AG09309 (cell line): Measurements from ENCODE around the gene GXYLT2.
"Not testable (repeated sequence)": the region's sequence is repeated elsewhere in the genome, so short reads cannot be mapped to it uniquely, and the experiment has no call there.

ENCODE experiments used
- DNase-seq: peaks from one replicate; pipeline ENCODE4 v3.0.0-alpha.2; 2010; ENCODE audit warnings: low read depth
- H3K4me3 ChIP-seq: 2 replicates; pipeline ENCODE4 v1.5.1; 2011; ENCODE audit warnings: mild to moderate bottlenecking, low read depth, low read length, moderate library complexity; ENCODE audit not compliant: control insufficient read depth
- TF ChIP-seq, protein P1 (sequence below): IDR thresholded peaks from 2 replicates; pipeline ENCODE4 v1.5.1; 2011; ENCODE audit warnings: mild to moderate bottlenecking, low read depth, low read length, inconsistent platforms; ENCODE audit not compliant: insufficient read depth, control insufficient read depth; ENCODE audit errors: missing control alignments

Gene GXYLT2

DNA sequence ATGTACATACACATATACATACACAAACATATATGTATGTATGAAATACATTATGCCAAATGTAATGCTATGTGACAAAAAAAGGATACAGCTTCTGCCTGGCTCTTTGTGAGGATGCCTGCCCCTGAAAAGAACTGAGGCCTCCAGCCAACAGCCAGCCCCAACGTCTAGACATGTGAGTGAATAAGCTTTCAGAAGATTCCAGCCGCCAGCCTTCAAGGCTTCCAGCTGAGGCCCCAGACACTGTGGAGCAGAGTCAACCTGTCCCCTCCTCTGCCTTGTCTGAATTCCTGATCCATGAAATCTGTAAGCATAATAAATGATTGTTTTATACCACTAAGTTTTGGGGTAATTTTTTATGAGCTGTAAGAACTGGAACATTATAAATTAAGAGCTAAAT, 24.7 kb downstream of the GXYLT2 start:
- TF ChIP-seq, protein P1, sequence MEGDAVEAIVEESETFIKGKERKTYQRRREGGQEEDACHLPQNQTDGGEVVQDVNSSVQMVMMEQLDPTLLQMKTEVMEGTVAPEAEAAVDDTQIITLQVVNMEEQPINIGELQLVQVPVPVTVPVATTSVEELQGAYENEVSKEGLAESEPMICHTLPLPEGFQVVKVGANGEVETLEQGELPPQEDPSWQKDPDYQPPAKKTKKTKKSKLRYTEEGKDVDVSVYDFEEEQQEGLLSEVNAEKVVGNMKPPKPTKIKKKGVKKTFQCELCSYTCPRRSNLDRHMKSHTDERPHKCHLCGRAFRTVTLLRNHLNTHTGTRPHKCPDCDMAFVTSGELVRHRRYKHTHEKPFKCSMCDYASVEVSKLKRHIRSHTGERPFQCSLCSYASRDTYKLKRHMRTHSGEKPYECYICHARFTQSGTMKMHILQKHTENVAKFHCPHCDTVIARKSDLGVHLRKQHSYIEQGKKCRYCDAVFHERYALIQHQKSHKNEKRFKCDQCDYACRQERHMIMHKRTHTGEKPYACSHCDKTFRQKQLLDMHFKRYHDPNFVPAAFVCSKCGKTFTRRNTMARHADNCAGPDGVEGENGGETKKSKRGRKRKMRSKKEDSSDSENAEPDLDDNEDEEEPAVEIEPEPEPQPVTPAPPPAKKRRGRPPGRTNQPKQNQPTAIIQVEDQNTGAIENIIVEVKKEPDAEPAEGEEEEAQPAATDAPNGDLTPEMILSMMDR = no peak
- no peak overlapping the region for H3K4me3 ChIP-seq
- no peak for DNase-seq

DNA sequence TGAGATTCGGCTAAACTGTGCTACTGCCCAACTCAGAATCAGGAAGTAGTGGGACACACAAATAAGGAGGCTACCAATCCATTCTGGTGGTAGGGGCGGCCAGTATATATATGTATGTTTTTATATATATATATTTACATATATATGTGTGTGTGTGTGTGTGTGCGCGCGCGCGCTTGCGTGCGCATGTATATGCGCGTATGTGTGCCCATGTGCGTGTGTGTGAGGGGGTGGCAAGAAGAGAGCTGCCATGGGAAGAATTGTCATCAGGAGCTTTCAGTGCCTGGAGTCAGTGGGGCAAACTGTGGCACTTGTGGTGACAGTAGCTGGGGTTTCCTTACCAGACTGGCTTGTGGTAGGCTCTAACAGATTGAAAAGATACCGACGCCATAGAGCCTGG, 26.5 kb downstream of the GXYLT2 start:
- H3K4me3 ChIP-seq = no peak overlapping the region

DNA sequence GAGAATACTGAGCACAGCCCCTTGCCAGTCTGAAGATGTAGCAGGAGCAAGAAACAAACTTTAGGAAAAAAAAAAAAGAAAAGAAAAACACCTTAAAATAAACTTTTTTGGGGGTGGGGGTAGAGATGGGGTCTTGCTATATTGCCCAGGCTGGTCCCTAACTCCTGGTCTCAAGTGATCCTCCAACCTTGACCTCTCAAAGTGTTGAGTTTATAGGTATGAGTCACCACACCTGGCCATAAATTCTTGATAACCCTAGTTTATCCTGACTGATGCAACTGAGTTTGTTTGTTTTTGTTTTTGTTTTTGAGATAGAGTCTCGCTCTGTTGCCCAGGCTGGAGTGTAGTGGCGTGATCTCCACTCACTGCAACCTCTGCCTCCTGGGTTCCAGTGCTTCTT, 28.4 kb downstream of the GXYLT2 start:
- H3K4me3 ChIP-seq = no peak overlapping the region
- DNase-seq = no peak
- TF ChIP-seq, protein P1 = no peak

More for the DNA sequence above, 26.5 kb downstream of the GXYLT2 start:
- TF ChIP-seq, protein P1 = no peak
- DNase-seq = no peak

DNA sequence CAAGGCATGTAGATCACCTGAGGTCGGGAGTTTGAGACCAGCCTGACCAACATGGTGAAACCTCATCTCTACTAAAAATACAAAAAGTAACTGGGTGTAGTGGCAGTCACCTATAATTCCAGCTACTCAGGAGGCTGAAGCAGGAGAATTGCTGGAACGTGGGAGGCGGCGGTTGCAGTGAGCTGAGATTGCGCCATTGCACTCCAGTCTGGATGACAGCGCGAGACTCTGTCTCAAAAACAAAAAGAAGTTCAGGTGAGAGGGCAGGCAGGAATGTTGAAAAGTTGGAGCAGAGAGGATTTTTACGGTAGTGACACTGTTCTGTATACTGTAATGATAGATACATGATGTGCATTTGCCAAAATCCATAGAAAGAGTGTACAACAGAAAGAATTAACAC, 31.7 kb downstream of the GXYLT2 start:
- no peak for DNase-seq
- TF ChIP-seq, protein P1 = no peak
- H3K4me3 ChIP-seq = no peak overlapping the region

DNA sequence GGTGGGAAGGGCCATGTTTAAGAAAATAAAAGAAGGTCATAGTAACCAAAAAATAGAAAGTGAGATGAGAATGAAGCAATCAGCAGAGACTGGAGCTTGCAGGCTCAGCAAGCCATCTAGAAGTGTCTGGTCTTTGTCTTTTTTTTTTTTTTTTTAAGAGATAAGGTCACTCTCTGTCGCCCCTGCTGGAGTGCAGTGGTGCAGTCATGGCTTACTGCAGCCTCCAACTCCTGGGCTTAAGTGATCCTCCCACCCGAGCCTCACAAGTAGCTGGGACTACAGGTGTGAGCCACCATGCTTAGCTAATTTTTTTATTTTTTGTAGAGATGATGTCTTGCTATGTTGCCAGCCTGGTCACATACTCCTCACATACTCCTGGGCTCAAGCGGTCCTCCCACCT, 36.2 kb downstream of the GXYLT2 start:
- no peak overlapping the region for H3K4me3 ChIP-seq
- TF ChIP-seq, protein P1 = no peak
- DNase-seq = no peak

DNA sequence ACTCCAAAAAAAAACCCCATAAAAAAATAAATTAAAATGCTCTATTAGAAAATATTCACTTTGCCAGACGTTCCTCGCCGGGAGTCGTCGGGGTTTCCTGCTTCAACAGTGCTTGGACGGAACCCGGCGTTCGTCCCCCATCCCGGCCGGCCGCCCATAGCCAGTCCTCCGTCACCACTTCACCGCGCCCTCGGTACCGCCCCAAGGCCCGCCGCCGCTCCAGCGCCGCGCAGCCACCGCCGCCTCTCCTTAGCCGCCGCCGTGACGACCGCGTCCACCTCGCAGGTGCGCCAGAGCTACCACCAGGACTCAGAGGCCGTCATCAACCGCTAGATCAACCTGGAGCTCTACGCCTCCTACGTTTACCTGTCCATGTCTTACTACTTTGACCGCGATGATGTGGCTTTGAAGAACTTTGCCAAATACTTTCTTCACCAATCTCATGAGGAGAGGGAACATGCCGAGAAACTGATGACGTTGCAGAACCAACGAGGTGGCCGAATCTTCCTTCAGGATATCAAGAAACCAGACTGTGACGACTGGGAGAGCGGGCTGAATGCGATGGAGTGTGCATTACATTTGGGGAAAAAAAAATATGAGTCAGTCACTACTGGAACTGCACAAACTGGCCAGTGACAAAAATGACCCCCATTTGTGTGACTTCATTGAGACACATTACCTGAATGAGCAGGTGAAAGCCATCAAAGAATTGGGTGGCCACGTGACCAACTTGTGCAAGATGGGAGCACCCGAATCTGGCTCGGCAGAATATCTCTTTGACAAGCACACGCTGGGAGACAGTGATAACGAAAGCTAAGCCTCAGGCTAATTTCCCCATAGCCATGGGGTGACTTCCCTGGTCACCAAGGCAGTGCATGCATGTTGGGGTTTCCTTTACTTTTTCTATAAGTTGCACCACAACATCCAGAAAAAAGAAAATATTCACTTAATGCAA, 41.2 kb downstream of the GXYLT2 start:
- H3K4me3 ChIP-seq, DNase-seq: not testable (repeated sequence)

DNA sequence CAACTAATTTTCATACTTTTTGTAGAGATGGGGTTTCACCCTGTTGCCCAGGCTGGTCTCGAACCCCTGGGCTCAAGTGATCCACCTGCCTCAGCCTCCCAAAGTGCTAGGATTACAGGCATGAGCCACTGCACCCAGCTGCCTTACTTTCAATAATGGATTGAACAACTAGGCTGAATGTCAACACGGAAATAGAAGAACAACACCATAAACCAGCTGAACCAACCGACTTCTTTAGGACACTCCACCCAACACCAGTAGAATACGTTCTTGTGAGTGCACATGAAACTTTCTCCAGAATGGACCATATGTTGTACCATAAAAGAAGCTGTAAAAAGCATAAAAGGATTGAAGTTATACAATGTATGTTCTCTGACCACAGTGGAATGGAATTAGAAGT, 42.9 kb downstream of the GXYLT2 start:
- DNase-seq = no peak
- TF ChIP-seq, protein P1 = no peak
- no peak overlapping the region for H3K4me3 ChIP-seq
